ENCODE data around the gene SMARCA4.
"Not testable (repeated sequence)": the region's sequence is repeated elsewhere in the genome, so short reads cannot be mapped to it uniquely, and the experiment has no call there.

Gene SMARCA4

GRCh38 chr19:11041194-11041593 is 80.4 kb downstream of the SMARCA4 start:
- no peak for DNase-seq

GRCh38 chr19:11041966-11042627 is 81.3 kb downstream of the SMARCA4 start:
- DNase-seq = no peak

- DNase-seq = no peak
These were observed 83.6 kb downstream of the SMARCA4 start for GRCh38 chr19:11044431-11044830.

GRCh38 chr19:11045536-11045935 is 84.7 kb downstream of the SMARCA4 start:
- no peak for DNase-seq

- no peak for DNase-seq
These were observed 86.0 kb downstream of the SMARCA4 start for GRCh38 chr19:11046605-11047354.

- DNase-seq = no peak
These were observed 87.0 kb downstream of the SMARCA4 start for GRCh38 chr19:11047866-11048265.

- DNase-seq = no peak
These were observed 89.7 kb downstream of the SMARCA4 start for GRCh38 chr19:11050323-11051114.

GRCh38 chr19:11053817-11054195 is 93.0 kb downstream of the SMARCA4 start:
- DNase-seq = no peak

GRCh38 chr19:11054200-11054599 is 93.4 kb downstream of the SMARCA4 start:
- no peak for DNase-seq

- DNase-seq = no peak
These were observed 93.8 kb downstream of the SMARCA4 start for GRCh38 chr19:11054628-11055027.

- DNase-seq = no peak
These were observed 97.6 kb downstream of the SMARCA4 start for GRCh38 chr19:11058246-11059030.

- DNase-seq = no peak
These were observed 98.9 kb downstream of the SMARCA4 start for GRCh38 chr19:11059511-11060358.

- no peak for DNase-seq
These were observed 101.1 kb downstream of the SMARCA4 start for GRCh38 chr19:11061952-11062351.

- DNase-seq = no peak
These were observed 102.6 kb downstream of the SMARCA4 start for GRCh38 chr19:11063434-11063833.

GRCh38 chr19:11064831-11065303 is 104.0 kb downstream of the SMARCA4 start:
- DNase-seq = no peak

GRCh38 chr19:11066326-11066725 is 105.5 kb downstream of the SMARCA4 start:
- DNase-seq = no peak

GRCh38 chr19:11067356-11068113 is 106.7 kb downstream of the SMARCA4 start:
- DNase-seq = no peak

- DNase-seq = no peak
These were observed 108.7 kb downstream of the SMARCA4 start for GRCh38 chr19:11069561-11069960.

- DNase-seq = no peak
These were observed 109.3 kb downstream of the SMARCA4 start for GRCh38 chr19:11070123-11070522.

GRCh38 chr19:11073568-11073967 is 112.7 kb downstream of the SMARCA4 start:
- DNase-seq = no peak

- DNase-seq = not testable (repeated sequence)
These were observed 116.0 kb downstream of the SMARCA4 start for GRCh38 chr19:11076792-11077191.
